HepG2 (cell line): ENCODE measurements around the gene TOMM40L. TPM values are rescaled to one million over a fixed set of nuclear protein-coding genes. Genes with fewer than 3 reads are reported as not detected.

Source experiments
- CREB1 ChIP-seq, 2 experiments: fragments of 450-650 bp in 1 of 2; IDR thresholded peaks; 2 replicates each; pipeline ENCODE4 v1.6.1; 2016 to 2017; ENCODE audit warnings: control low read depth in 1 of 2, mild to moderate bottlenecking in 1 of 2, missing compliant biosample characterization in 1 of 2, missing genetic modification characterization in 1 of 2
- DRAP1 ChIP-seq: IDR thresholded peaks from 2 replicates; pipeline ENCODE4 v1.6.1; 2016; ENCODE audit warnings: missing genetic modification reagents, missing compliant biosample characterization
- EP300 ChIP-seq, 3 experiments: sonication (generic) in 1 of 3; formaldehyde crosslinking in 1 of 3; IDR thresholded peaks; 2 replicates each; pipeline versions ENCODE4 v1.5.1 to v1.6.1; 2011 to 2020; ENCODE audit warnings: low read depth in 2 of 3, low read length in 2 of 3, borderline replicate concordance in 1 of 3, improper control_type of control experiment in 1 of 3, mild to moderate bottlenecking in 1 of 3, missing genetic modification reagents in 1 of 3, moderate library complexity in 1 of 3
- GTF3A ChIP-seq: sonication (generic); formaldehyde crosslinking; conservative IDR thresholded peaks from 2 replicates; pipeline ENCODE4 v1.4.0; 2020; ENCODE audit warnings: mild to moderate bottlenecking, missing genetic modification reagents
- NCOA2 ChIP-seq: sonication (generic); formaldehyde crosslinking; IDR thresholded peaks from 2 replicates; pipeline ENCODE4 v1.8.0; 2022; ENCODE audit warnings: inconsistent platforms
- PAX8 ChIP-seq: sonication (generic); formaldehyde crosslinking; IDR thresholded peaks from 2 replicates; pipeline ENCODE4 v1.8.0; 2022; ENCODE audit warnings: mild to moderate bottlenecking, missing genetic modification reagents, borderline replicate concordance
- POGZ ChIP-seq: sonication (generic); formaldehyde crosslinking; IDR thresholded peaks from 2 replicates; pipeline ENCODE4 v1.4.0; 2020; ENCODE audit warnings: mild to moderate bottlenecking, missing genetic modification reagents
- THRA ChIP-seq: sonication (generic); formaldehyde crosslinking; IDR thresholded peaks from 2 replicates; pipeline ENCODE4 v1.4.0; 2020; ENCODE audit warnings: missing genetic modification reagents, borderline replicate concordance
- UBTF ChIP-seq: sonication (generic); formaldehyde crosslinking; IDR thresholded peaks from 2 replicates; pipeline ENCODE4 v1.4.0; 2020; ENCODE audit warnings: mild to moderate bottlenecking, missing genetic modification reagents
- YY1 ChIP-seq: IDR thresholded peaks from 2 replicates; pipeline ENCODE4 v1.6.1; 2011; ENCODE audit warnings: low read length, low read depth, moderate library complexity, mild to moderate bottlenecking; ENCODE audit not compliant: insufficient read depth, insufficient replicate concordance
- ZNF207 ChIP-seq: fragments of 450-650 bp; IDR thresholded peaks from 2 replicates; pipeline ENCODE4 v1.6.1; 2016; ENCODE audit warnings: antibody characterized with exemption, borderline replicate concordance
- ZNF343 ChIP-seq: sonication (generic); formaldehyde crosslinking; IDR thresholded peaks from 2 replicates; pipeline ENCODE4 v1.4.0; 2020; ENCODE audit warnings: mild to moderate bottlenecking, missing genetic modification reagents
- ZNF550 ChIP-seq: sonication (generic); formaldehyde crosslinking; IDR thresholded peaks from 2 replicates; pipeline ENCODE4 v1.4.0; 2020; ENCODE audit warnings: mild to moderate bottlenecking, missing genetic modification reagents, borderline replicate concordance
- polyA plus RNA-seq, 8 experiments: library from polyadenylated mRNA; depleted of rRNA in 3 of 8; stranded (reverse) in 7 of 8; unstranded in 1 of 8; fragments of >200 nt; fragmentation: Illumina TruSeq in 4 of 8; extraction: Trizol in 4 of 8; gene quantifications; 2 replicates each; pipeline versions ENCODE4 v1.2.1 to v1.2.3, GENCODE V29; 2011 to 2016; ENCODE audit warnings: low read depth in 4 of 8, missing spikeins in 1 of 8, mixed read lengths in 1 of 8; ENCODE audit not compliant: insufficient read depth in 1 of 8
- total RNA-seq, 5 experiments: library from RNA; depleted of rRNA; stranded (reverse); fragments of >200 nt; fragmentation: Illumina TruSeq; extraction: Trizol; gene quantifications; 2 replicates each; pipeline ENCODE4 v1.2.3, GENCODE V29; 2016; ENCODE audit warnings: low read depth in 1 of 5
- TF ChIP-seq, protein P1 (sequence below): sonication (generic); formaldehyde crosslinking; IDR thresholded peaks from 2 replicates; pipeline ENCODE4 v1.4.0; 2020; ENCODE audit warnings: missing genetic modification reagents, borderline replicate concordance
- TF ChIP-seq, protein P2 (sequence below): sonication (generic); formaldehyde crosslinking; IDR thresholded peaks from 2 replicates; pipeline ENCODE4 v1.4.0; 2020; ENCODE audit warnings: missing genetic modification reagents, mild to moderate bottlenecking, borderline replicate concordance

Gene TOMM40L
- total and polyA plus RNA-seq, 2 of the 13 experiments (the other 11 are each of a cell fraction or from before 2014, with no cell fraction given): 14.1 to 26.2 TPM

GRCh38 chr1:161216945-161217712 lies 8.7 kb upstream of the TOMM40L start (continued):
- TF ChIP-seq UBTF (CRISPR knock-in tag): peak; percentile 11; the same call in 1 of the 2 replicates
- TF ChIP-seq NCOA2 (CRISPR knock-in tag): no peak
- TF ChIP-seq, protein P1, sequence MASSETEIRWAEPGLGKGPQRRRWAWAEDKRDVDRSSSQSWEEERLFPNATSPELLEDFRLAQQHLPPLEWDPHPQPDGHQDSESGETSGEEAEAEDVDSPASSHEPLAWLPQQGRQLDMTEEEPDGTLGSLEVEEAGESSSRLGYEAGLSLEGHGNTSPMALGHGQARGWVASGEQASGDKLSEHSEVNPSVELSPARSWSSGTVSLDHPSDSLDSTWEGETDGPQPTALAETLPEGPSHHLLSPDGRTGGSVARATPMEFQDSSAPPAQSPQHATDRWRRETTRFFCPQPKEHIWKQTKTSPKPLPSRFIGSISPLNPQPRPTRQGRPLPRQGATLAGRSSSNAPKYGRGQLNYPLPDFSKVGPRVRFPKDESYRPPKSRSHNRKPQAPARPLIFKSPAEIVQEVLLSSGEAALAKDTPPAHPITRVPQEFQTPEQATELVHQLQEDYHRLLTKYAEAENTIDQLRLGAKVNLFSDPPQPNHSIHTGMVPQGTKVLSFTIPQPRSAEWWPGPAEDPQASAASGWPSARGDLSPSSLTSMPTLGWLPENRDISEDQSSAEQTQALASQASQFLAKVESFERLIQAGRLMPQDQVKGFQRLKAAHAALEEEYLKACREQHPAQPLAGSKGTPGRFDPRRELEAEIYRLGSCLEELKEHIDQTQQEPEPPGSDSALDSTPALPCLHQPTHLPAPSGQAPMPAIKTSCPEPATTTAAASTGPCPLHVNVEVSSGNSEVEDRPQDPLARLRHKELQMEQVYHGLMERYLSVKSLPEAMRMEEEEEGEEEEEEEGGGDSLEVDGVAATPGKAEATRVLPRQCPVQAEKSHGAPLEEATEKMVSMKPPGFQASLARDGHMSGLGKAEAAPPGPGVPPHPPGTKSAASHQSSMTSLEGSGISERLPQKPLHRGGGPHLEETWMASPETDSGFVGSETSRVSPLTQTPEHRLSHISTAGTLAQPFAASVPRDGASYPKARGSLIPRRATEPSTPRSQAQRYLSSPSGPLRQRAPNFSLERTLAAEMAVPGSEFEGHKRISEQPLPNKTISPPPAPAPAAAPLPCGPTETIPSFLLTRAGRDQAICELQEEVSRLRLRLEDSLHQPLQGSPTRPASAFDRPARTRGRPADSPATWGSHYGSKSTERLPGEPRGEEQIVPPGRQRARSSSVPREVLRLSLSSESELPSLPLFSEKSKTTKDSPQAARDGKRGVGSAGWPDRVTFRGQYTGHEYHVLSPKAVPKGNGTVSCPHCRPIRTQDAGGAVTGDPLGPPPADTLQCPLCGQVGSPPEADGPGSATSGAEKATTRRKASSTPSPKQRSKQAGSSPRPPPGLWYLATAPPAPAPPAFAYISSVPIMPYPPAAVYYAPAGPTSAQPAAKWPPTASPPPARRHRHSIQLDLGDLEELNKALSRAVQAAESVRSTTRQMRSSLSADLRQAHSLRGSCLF (CRISPR knock-in tag): no peak
- TF ChIP-seq, protein P2, sequence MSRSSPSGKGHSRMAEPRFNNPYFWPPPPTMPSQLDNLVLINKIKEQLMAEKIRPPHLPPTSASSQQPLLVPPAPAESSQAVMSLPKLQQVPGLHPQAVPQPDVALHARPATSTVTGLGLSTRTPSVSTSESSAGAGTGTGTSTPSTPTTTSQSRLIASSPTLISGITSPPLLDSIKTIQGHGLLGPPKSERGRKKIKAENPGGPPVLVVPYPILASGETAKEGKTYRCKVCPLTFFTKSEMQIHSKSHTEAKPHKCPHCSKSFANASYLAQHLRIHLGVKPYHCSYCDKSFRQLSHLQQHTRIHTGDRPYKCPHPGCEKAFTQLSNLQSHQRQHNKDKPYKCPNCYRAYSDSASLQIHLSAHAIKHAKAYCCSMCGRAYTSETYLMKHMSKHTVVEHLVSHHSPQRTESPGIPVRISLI (CRISPR knock-in tag): peak; percentile 63
- TF ChIP-seq EP300 (IDR thresholded peaks at IDR 0.05; ENCODE audit: low read depth in 2 of 2, low read length in 2 of 2): 0 out of 4 replicates have a peak, but pooled peaks of 1 of the 2 experiments have one; percentile 16
- no peak for TF ChIP-seq EP300 (CRISPR knock-in tag; IDR thresholded peaks at IDR 0.05; ENCODE audit: borderline replicate concordance)
- TF ChIP-seq GTF3A (CRISPR knock-in tag): no peak
- TF ChIP-seq POGZ: no peak
- TF ChIP-seq CREB1 (IDR thresholded peaks at IDR 0.05): 0 out of 2 replicates have a peak, but pooled peaks have one; percentile 27
- TF ChIP-seq CREB1 (CRISPR knock-in tag; IDR thresholded peaks at IDR 0.05): no peak; the same call in 1 of the 2 replicates
- 0 out of 2 replicates have a peak, but pooled peaks have one; percentile 40 for TF ChIP-seq PAX8 (CRISPR knock-in tag)
- TF ChIP-seq ZNF207: no peak
- no peak for TF ChIP-seq ZNF343
- TF ChIP-seq DRAP1: peak; percentile 40; the same call in 1 of the 2 replicates
- no peak for TF ChIP-seq YY1
- no peak for TF ChIP-seq ZNF550 (CRISPR knock-in tag)
- 0 out of 2 replicates have a peak, but pooled peaks have one; percentile 5 for TF ChIP-seq THRA (CRISPR knock-in tag)
